Right renal pelvis (tissue), 4 donors: ENCODE results near the gene KCNJ12. TPM values are rescaled to one million over a fixed set of nuclear protein-coding genes. Genes with fewer than 3 reads are reported as not detected.

ENCODE experiments used
- DNase-seq, 4 donors: peaks; one replicate each; pipeline ENCODE4 v3.0.0-alpha.2; 2013; ENCODE audit warnings: low read depth in 4 of 4, low spot score in 3 of 4, missing footprints in 1 of 4
- polyA plus RNA-seq, 4 donors: library from polyadenylated mRNA; unstranded; fragments of 120-200 nt; gene quantifications; one replicate each; pipeline ENCODE4 v1.2.1, GENCODE V29; 2013; ENCODE audit not compliant: insufficient read length in 4 of 4

The KCNJ12 gene
- polyA plus RNA-seq, 4 donors: 5.7 to 6.7 (median 6.5) TPM

DNA sequence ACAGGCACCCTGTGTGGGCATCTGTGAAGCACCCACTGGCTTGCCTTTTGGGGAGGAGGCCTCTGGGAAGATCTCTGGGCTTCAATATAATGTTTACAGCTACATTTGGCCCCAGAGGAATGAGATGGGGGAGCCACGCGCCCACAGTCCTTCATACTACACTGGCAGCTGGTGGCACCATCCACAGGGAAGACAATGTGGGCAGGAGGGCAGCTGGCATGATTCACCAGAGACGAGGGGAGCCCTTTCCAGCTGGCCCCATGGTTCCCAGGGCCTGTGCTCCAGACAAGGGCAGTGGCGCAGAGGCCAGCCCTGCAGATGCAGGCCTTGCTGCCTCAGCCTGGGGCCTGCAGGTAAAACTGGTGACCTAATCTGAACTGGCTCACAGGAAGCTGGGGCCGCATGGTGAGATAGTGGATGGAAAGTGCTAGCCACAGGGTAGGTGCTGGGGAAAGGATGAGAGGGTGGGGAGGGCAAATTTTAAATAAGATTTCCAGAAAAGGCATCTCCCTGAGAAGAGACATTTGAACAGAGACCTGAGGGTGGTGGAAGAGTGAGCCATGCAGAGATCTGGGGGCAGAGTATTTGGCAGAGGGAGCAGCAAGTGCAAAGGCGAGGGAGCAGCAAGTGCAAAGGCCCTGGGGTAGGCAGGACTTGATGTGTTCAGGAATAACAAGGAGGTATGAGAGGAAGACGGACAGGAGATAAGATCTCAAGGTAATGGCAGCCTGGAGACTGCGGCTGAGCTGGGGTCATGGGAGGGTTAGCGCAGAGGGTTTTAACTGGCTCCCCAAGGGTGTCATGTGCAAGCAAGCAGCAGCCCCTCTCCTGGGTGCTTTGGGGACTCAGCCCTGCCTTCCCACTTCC lies 12.1 kb upstream of the KCNJ12 start:
- DNase-seq: no peak

DNA sequence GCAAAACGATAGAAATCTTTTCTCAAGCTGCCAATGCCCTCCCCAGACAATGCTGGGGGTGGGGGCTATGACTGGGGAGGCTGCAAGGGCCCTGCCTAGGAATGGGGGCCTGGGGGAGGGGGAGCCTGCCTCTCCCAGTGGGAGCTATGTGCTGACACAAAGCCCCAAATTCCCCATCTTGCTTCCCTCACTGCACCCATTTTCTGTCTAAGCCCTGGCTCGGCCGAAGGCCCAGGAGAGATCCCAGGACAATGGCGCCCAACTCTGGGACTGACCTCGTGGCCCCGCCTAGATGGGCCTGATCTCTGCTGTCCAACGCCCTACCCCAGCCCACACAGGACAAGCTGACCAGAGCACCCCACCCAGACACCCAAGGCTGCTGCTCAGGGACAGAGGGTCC lies 11.1 kb upstream of the KCNJ12 start:
- no peak for DNase-seq

DNA sequence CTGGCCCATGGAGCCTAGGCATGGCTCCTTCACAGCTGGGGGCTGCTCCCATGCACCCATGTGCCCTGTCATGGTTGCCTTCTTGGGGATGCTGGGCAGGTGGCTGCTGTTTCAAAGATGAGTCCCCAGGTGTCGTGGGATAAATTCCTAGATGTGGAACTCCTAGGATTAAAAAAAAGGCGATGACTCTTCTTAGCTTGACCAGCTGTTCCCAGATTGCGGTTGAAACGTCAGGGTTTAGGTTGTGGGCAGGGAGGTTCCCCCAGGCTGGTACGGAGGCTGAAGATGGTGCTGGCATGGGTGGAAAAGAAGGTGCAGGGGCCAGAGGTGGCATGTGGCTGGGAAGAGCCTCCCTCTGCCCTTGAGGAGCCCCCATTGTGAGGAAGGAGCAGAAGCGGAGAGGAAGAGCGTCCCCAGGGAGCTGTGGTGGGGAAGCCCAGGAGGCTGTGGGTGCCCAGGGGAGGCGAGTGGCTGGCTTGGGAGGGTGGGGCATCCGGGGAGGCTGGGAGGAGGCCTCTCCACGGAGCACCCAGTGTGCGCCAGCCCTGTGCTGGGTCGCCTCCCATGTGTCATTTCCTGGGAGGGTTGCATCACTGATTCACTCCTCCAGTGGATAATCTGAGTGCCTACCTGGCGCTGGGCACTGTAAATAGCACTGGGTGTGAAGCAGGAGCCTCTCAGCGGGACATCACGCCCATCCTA lies 7.5 kb upstream of the KCNJ12 start:
- no peak for DNase-seq

DNA sequence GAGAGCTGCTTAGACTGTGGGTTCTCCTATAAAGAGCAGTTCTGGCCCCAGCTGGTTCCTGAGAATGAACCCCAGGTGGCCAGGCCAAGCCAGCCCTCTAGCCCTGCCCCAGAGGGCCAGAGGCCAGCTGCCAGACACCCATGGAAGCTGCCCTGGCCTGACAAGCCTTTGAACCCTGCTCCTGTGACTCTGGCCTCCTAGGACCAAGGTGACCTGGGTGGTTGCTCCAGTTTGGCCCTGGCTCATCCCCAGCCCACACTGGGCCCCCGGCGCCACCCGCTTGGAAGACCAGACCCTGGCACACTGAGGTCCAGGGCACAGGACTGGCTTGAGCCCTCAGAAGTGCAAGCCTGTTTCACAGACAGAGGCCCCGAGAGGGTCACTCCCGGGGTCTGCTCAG lies 6.8 kb upstream of the KCNJ12 start:
- no peak for DNase-seq

DNA sequence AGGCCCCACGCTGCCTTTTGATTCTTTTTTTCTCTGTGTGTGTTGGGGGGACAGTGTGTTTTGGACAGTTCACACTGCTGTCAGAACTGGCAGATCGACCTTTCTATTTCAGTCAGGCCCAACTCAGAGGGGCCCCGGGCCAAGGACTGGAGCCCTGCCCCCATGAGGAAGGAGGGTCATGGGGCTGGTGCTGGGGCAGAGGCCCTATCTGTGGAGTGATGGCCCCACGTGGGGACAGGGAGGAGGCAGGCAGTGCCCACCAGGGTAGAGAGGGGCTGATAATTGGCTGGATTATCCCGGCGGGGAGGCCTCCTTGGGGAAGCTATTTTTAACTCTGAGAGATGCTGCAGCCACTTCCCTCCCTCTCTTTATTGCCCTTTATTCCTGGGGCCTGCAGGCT lies 5.7 kb upstream of the KCNJ12 start:
- DNase-seq: no peak

DNA sequence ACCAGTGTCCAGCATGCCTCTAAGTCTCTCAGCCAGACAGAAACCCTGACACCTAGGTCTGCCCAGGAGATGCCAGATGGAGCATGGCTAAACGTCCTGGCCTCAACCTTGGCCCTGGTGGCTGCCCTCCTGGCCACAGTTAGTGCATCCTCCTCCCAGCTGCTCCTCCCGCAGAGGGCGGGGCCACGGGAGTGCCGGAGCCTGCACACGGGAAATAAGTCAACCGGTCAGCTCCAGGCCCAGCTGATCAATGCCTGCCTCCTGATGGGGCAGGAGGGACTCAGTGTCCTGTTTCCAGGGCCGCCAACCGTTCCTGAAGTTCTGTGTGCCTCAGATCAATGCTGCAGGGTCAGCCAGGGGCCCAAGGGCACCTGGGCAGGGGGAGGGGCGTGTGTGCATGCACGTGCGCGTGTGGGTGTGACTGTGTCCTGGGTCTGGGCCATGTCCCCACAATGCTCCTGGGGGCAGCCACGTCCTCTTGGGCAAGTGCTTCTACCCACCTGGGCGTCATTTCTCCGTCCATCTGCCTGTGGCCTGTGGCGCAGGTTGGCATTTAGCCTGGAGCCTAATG lies 4.6 kb upstream of the KCNJ12 start:
- no peak for DNase-seq

DNA sequence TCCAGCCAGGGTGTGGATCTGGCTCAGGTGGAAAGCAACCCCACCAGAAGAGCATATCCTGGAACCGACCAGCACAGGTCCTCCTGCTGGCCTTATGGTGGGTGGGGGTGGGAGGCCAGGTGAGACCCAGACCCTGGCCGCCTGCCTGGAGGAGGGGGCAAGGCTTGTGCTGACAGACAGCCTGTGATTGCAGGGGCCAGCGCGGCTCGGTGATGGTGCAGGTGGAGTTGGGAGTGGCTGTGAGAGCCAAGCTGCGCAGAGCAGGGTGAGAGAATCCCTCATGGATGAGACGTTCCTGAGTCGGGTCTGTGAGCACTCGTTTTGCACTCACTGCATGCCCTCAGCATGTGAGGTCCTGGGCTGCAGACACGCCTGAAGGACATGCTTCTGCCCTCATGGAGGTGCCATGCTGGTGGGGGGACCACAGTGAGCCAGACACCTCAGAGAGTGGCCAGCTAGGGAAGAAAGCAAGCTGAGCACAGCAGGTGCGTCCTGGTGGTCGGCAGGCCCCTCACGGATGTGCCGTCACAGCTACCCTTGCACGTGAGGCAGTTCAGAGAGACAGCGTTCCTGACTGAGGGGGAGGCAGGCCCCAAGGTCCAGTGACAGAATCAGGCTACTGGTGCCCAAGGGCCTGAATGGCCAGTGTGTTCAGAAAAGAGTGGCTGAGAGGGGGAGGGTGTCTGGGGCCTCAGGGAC lies 3.8 kb upstream of the KCNJ12 start:
- DNase-seq: no peak

DNA sequence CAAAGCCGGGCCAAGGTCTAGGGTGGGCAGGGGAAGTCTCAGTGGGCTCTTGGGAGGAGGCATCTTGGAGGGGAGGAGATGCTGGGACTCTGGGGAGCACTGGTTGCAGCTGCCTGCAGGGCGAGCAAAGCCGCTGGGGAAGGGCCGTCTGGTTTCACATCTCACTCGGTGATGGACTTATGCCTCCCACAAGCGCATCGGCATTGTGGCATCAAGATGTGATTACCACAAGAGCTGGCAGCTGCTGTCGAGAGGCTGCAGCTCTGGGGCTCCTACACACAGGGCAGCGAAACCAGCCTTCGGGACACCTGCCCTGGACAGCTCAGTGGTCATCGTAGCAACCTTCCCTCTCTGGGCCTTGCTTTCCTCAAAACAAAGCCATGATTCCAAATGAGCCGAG lies 3.1 kb upstream of the KCNJ12 start:
- no peak for DNase-seq

DNA sequence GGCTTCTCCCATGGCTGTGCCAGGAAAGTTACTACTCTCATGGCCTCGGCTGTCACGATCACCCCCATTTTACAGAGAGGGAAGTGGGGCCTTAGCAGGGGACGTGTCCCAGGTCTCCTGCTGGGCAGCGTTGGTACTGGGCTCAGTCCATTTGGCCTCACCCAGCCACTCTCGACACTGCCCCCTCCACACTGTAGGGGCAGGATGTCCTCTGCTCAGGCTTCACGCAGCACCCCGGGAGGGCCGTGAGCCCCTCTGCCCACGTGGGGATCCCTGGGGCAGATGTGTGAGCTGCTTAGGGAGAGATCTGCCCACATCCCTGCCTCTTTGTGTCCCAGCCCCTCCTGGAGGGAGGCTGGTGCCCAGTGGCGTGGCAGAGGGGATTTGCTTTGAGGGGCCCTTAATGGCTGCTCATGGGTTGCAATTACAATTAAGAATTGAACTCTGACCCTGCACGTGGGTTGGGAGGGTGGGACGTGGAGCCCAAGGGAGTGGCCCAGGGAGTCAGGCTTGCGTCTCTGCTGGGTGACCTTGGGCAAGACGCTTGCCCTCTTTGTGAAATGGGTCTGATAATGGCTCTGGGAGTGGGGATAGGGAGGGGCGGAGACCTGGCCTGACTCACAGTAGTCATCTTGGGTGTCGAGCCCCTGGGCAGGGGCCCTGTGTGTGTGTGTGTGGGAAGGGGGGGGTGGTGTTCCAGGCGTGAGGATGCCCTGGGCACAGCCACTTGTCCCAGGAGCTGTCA lies 2.3 kb upstream of the KCNJ12 start:
- no peak for DNase-seq

DNA sequence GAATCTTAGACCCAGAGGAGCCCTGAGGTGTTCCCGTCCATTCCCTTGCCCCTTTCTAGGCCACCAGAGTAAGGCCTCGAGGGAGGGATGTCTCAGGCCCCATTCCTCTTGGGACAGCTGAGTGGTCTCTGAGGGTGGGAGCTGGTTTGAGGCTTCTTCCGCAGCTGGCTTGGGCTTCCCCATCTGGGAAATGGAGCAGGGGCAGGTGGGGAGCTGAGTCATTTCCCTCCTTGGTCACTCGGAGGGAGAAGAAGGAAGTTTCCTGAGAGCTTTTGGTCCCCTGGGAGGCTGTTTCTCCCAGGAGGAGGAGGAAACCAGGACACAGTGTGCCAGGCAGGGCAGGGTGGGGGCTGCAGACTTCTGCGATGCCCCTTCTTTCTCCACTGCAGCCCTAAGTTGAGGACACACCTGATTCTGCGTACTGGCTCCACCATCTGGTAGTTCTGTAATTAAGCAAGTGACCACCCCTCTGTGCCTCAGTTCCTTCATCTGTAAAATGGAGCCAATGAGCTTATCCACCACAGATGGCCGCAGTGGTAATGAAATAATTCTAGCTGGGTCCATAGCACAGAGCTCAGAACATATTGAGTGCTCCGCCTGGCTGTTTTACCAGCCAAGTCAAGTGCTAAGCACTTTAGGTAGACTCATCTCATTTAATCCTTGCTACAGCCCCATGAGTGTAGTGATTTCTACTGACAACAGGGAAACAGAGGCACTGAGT lies 1.6 kb upstream of the KCNJ12 start:
- no peak for DNase-seq

DNA sequence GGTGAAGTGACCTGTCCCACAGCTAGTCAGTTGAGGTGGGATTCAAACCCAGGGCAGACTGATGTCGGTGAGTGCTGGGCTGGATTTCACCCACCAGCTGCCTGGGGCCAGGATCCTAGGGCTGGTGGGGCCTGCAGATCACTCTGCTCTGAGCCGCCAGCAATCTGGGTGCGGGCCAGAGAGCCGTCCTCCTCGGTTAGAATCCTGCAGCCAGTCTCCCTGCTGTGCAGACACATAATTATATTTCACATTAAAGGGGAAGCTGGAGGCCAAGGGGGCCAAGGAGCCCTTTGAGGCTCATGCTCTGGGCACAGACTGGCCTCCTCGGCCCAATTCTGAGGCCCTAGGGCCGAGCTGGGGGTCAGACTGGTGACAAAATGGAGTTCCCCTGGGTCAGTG lies 996 bp upstream of the KCNJ12 start:
- no peak for DNase-seq

DNA sequence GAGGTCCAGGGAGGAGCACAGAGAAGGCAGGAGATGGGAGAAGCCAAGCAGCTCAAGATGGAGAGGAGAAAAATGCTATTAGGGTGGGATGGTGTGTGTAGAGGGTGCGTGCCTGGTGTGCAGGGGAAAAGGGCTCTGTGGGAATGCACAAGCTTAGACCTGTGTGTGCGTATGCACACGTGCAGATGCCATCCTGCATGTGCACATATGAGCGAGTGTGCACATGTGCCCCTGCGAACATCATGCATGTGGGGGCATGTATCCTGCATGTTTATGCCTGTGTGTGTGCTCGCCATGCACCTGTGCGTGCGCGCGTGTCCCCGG lies 438 bp upstream of the KCNJ12 start:
- no peak for DNase-seq

DNA sequence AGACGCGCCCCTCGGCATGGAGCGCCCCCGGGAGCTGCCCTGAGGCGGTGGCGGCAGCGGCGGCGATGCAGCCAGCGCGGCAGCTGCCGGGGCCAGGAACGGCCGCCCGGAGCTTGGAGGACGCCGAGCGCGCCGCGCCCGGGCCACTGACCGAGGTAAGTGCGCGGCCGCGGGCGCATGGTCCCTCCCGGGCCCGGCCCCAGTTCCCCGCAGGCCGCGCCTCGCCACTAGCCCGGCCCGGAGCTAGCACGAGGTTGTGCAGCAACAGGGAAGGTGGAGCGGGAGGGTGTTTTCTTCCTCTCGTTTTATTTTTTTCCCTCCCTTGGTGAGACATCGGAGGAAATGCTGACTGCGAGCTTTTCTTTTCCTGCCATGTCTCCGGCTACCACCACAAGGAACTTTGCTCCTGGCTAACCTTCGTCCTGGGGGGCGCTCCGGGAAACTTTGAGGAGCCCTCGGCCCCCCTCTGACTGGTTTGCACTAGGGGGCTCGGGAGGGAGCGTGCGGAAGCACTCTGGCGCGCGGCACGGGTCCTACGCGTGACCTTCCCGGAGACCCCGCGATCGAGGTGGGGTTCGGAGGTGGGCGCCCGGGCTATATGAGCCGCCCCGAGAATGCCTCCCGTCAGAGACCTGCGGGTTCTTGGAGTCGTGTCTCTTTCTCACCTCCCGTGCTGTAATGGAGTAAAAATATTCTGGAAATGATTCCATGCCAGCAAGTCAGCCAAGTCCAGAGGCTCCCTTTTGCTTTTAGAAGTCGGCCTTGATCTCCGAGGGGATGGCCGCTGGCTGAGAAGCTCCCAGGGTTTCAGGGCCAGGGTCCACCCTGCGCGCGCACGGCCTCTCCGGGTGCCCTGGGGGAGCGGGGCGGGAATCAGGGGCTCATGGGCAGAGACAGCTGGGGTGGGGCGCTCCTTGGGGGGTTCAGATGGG lies 868 bp downstream of the KCNJ12 start:
- DNase-seq: no peak

DNA sequence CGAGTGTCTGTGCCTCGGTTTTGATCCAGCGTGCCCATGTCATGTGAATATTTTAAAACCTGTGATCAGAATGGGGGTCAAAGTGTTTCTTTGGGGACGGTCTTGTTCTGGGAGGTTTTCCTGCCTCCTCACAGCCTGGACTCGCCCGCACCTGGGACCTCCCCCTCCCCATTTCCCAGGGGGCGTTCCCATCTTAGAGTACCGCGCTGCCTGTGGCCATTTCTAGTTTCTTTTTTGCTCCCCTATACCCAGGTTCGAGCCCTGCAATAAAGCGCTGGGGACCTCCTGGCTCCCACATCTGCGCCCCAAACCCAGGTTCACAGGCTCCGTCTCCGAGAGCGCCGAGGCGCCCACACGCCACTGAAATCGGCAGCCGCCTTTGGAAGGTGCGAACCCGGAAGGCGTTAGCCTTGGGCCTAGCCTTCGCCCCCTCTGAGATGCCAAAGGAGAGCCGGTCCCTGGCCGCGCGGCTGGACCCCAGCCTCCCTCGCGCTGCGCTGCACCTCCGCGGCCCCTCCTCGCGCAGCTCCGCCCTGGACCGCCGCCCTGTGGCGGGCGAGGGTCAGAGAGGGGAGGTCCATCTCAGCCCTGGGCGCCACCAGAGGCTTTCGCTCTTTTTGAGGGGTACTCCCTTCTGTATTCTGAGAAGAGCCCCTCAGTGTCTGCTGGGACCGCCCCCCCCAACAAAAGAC lies 1.7 kb downstream of the KCNJ12 start:
- no peak for DNase-seq

DNA sequence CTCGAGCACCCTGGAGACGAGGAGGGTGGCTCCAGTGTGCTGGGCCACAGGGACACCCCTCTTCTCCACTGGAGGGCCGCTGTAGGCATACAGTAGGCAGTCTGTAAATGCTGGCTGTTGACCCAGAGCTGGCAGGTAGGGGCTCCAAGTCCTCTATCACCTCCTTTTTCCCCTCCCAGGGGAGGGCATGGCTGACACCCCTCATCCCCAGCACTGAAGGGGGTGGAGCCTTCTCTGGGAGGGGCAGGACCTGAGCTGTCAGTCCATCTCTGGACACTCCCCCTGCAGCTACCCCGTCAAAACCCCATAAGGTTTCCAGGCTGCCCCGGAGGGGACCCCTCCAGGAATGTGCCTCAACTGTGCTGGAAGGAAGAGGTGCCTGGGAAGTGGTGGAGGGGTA lies 2.4 kb downstream of the KCNJ12 start:
- DNase-seq: no peak

DNA sequence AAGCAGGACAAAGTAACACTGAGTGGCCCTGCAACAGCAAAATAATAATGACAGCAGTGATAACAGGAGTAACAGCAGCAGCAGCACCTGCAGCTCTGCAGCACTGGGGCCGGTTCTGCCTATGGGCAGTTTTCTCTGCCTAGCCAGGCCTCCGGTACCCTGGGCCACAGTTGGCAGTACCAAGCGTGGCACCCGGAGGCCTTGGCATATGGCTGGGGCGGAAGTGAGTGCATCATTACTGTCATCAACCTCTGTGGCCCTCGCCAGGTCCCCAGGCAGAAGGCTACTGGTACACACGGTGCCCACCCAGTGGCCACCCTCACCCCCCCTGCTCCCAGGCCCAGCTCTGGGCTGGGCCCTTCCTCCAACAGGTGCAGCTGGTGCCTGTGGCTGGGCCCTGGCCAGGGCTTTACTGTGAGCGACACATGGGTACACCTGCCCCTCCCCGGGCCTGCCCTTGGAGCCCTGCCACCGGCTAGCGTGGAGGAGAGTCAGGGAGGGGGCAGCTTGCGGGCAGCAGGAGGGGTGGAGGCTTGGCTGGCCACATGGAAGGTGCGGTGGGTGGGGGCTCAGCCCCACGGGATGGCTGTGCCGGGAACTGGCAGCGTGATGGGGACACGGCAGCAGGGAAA lies 3.0 kb downstream of the KCNJ12 start:
- no peak for DNase-seq

DNA sequence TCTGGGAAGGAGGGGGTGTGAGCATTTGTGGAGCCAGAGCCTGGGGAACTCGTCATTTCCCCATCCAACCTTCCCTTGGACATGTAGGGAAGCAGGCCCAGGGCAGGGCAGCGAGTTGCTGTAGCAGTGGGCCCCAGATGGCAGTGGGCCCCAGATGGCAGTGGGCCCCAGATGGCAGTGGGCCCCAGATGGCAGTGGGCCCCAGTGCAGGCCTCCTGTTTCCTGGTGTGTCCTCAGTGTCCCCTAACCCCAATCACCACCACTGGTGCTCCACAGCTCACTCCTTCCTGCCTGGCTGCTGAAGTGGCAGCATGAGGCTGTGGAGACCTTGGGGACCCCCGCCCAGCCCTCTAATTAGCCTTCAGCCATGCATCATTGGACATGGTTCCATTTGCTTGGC lies 4.5 kb downstream of the KCNJ12 start:
- no peak for DNase-seq
